SK-N-SH (cell line): ENCODE data around the gene OR13G1. TPM values are rescaled to one million over a fixed set of nuclear protein-coding genes. Genes with fewer than 3 reads are reported as not detected.

Experiments used
- CTCF ChIA-PET: fragments of 300-600, 350-600 bp; formaldehyde crosslinking; extraction: SDS; loops from one replicate; lab custom pipeline; 2021; lab: Yijun Ruan, JAX
- POLR2A ChIA-PET: fragments of 350-600 bp; sonication (Branson Sonifier 250); formaldehyde crosslinking; extraction: SDS; loops from one replicate; lab custom pipeline; 2020; ENCODE audit warnings: antibody characterized with exemption, inconsistent platforms; lab: Yijun Ruan, JAX
- DNase-seq: peaks from one replicate; pipeline ENCODE4 v3.0.0; 2012
- H2AFZ ChIP-seq: fragments of 200-600 bp; sonication (generic); 2 replicates; pipeline ENCODE4 v1.8.1; 2016; ENCODE audit warnings: antibody characterized with exemption, mild to moderate bottlenecking, low read depth
- H3F3A ChIP-seq: fragments of 200-600 bp; sonication (generic); replicated peaks from 2 replicates; pipeline ENCODE3; 2016; ENCODE audit warnings: antibody characterized with exemption, mild to moderate bottlenecking; ENCODE audit not compliant: insufficient read depth
- H3K27ac ChIP-seq, 2 experiments: fragments of 200-500 bp in 1 of 2; fragments of 200-600 bp in 1 of 2; sonication (Bioruptor generic) in 1 of 2; sonication (generic), shearing (Covaris generic) in 1 of 2; 2 replicates each; pipeline versions ENCODE4 v1.5.1 to v1.6.1; 2014 to 2016; ENCODE audit warnings: low read depth in 2 of 2, inconsistent platforms in 1 of 2, low read length in 1 of 2, mild to moderate bottlenecking in 1 of 2, mixed read lengths in 1 of 2
- H3K27me3 ChIP-seq: fragments of 200-600 bp; sonication (generic), shearing (Covaris generic); 2 replicates; pipeline ENCODE4 v1.6.1; 2016; ENCODE audit warnings: mixed run types; ENCODE audit not compliant: insufficient read depth
- H3K36me3 ChIP-seq, 2 experiments: fragments of 200-500 bp in 1 of 2; fragments of 200-600 bp in 1 of 2; sonication (Bioruptor generic) in 1 of 2; sonication (generic) in 1 of 2; replicated peaks in 1 of 2; 2 replicates each; pipeline versions ENCODE3 to v1.5.1; 2014 to 2016; ENCODE audit warnings: low read length in 1 of 2, mild to moderate bottlenecking in 1 of 2; ENCODE audit not compliant: insufficient read depth in 2 of 2, control insufficient read depth in 1 of 2
- H3K4me1 ChIP-seq, 2 experiments: fragments of 200-500 bp in 1 of 2; fragments of 200-600 bp in 1 of 2; sonication (Bioruptor generic) in 1 of 2; sonication (generic), shearing (Covaris generic) in 1 of 2; 2 replicates each; pipeline versions ENCODE4 v1.5.1 to v1.6.1; 2014 to 2016; ENCODE audit warnings: low read depth in 1 of 2, low read length in 1 of 2, mixed run types in 1 of 2; ENCODE audit not compliant: insufficient read depth in 2 of 2, control insufficient read depth in 1 of 2
- H3K4me2 ChIP-seq: fragments of 200-600 bp; sonication (generic), shearing (Covaris generic); 2 replicates; pipeline ENCODE4 v1.6.1; 2017; ENCODE audit warnings: mixed run types
- H3K4me3 ChIP-seq, 2 experiments: fragments of 200-500 bp in 1 of 2; fragments of 200-600 bp in 1 of 2; sonication (Bioruptor generic) in 1 of 2; sonication (generic), shearing (Covaris generic) in 1 of 2; 2 replicates each; pipeline versions ENCODE4 v1.5.1 to v1.8.1; 2014 to 2016; ENCODE audit warnings: low read depth in 2 of 2, inconsistent platforms in 1 of 2, low read length in 1 of 2, mild to moderate bottlenecking in 1 of 2, mixed read lengths in 1 of 2, moderate library complexity in 1 of 2
- H3K79me2 ChIP-seq: fragments of 200-600 bp; sonication (generic); 2 replicates; pipeline ENCODE4 v1.8.1; 2017; ENCODE audit warnings: mild to moderate bottlenecking; ENCODE audit not compliant: insufficient read depth
- H3K9ac ChIP-seq: fragments of 200-600 bp; sonication (generic); 2 replicates; pipeline ENCODE4 v1.6.1; 2017; ENCODE audit warnings: mixed run types
- H3K9me2 ChIP-seq: fragments of 200-600 bp; sonication (generic); 2 replicates; pipeline ENCODE4 v1.6.1; 2017; ENCODE audit warnings: mixed run types
- H3K9me3 ChIP-seq: fragments of 200-600 bp; sonication (generic); 2 replicates; pipeline ENCODE4 v1.6.1; 2017; ENCODE audit warnings: mixed run types, mild to moderate bottlenecking, moderate library complexity
- H4K20me1 ChIP-seq: fragments of 200-600 bp; sonication (generic); 2 replicates; pipeline ENCODE4 v1.6.1; 2017; ENCODE audit warnings: mild to moderate bottlenecking, mixed run types; ENCODE audit not compliant: insufficient read depth
- CTCF ChIP-seq: fragments of 200-600 bp; sonication (generic); IDR thresholded peaks from 2 replicates; pipeline ENCODE4 v1.6.1; 2017; ENCODE audit warnings: antibody characterized with exemption, mild to moderate bottlenecking, moderate library complexity
- ELF1 ChIP-seq: IDR thresholded peaks from 2 replicates; pipeline ENCODE4 v1.4.0; 2012
- EZH2phosphoT487 ChIP-seq: fragments of 200-600 bp; sonication (generic); IDR thresholded peaks from 2 replicates; pipeline ENCODE4 v1.6.1; 2017; ENCODE audit warnings: low read depth, mixed run types, mild to moderate bottlenecking, antibody characterized with exemption, moderate library complexity, borderline replicate concordance
- FOXJ3 ChIP-seq: sonication (generic); formaldehyde crosslinking; IDR thresholded peaks from 2 replicates; pipeline ENCODE4 v1.5.1; 2020; ENCODE audit warnings: mild to moderate bottlenecking, missing genetic modification reagents
- GATA2 ChIP-seq: sonication (generic); formaldehyde crosslinking; IDR thresholded peaks from 2 replicates; pipeline ENCODE4 v1.5.0; 2020; ENCODE audit warnings: mild to moderate bottlenecking, missing genetic modification reagents
- IRF3 ChIP-seq: fragments of 150-350 bp; IDR thresholded peaks from 2 replicates; pipeline ENCODE4 v1.6.1; 2016; ENCODE audit warnings: mild to moderate bottlenecking, low read depth, low read length
- JUND ChIP-seq: IDR thresholded peaks from 2 replicates; pipeline ENCODE4 v1.4.0; 2012
- MXI1 ChIP-seq: IDR thresholded peaks from 2 replicates; pipeline ENCODE4 v1.6.1; 2012; ENCODE audit warnings: mild to moderate bottlenecking, low read depth, low read length, improper control_type of control experiment
- NRF1 ChIP-seq: IDR thresholded peaks from 2 replicates; pipeline ENCODE4 v1.6.1; 2012; ENCODE audit warnings: low read depth, mild to moderate bottlenecking, low read length
- POLR2AphosphoS5 ChIP-seq: IDR thresholded peaks from 2 replicates; pipeline ENCODE4 v1.6.1; 2012; ENCODE audit warnings: low read depth, low read length
- RAD21 ChIP-seq: IDR thresholded peaks from 2 replicates; pipeline ENCODE4 v1.6.1; 2012; ENCODE audit warnings: mild to moderate bottlenecking, low read length
- RCOR1 ChIP-seq: fragments of 150-350 bp; IDR thresholded peaks from 2 replicates; pipeline ENCODE4 v1.6.1; 2017; ENCODE audit warnings: antibody characterized with exemption, low read length
- REST ChIP-seq: IDR thresholded peaks from 2 replicates; pipeline ENCODE4 v1.6.1; 2012; ENCODE audit warnings: mild to moderate bottlenecking, low read depth, low read length, moderate library complexity
- RXRA ChIP-seq: IDR thresholded peaks from 2 replicates; pipeline ENCODE4 v1.4.0; 2012; ENCODE audit warnings: low read depth, mild to moderate bottlenecking, borderline replicate concordance
- TAF1 ChIP-seq: IDR thresholded peaks from 2 replicates; pipeline ENCODE4 v1.6.1; 2012; ENCODE audit warnings: low read depth, mild to moderate bottlenecking, low read length, moderate library complexity, borderline replicate concordance
- TEAD4 ChIP-seq: IDR thresholded peaks from 2 replicates; pipeline ENCODE4 v1.4.0; 2012; ENCODE audit warnings: mild to moderate bottlenecking, borderline replicate concordance; ENCODE audit not compliant: insufficient read depth
- USF2 ChIP-seq: fragments of 150-350 bp; IDR thresholded peaks from 2 replicates; pipeline ENCODE4 v1.6.1; 2017; ENCODE audit warnings: antibody characterized with exemption, low read length, low read depth, borderline replicate concordance
- YY1 ChIP-seq: IDR thresholded peaks from 2 replicates; pipeline ENCODE4 v1.4.0; 2012; ENCODE audit warnings: low read depth, mild to moderate bottlenecking
- ZBTB33 ChIP-seq: IDR thresholded peaks from 2 replicates; pipeline ENCODE4 v1.4.0; 2012; ENCODE audit warnings: low read depth, borderline replicate concordance
- WGBS: methylation state at CpG from one replicate; pipeline ENCODE4 v1.1.6; 2017; ENCODE audit warnings: low lambda C conversion rate; 5-methylcytosine and 5-hydroxymethylcytosine counted together
- polyA plus RNA-seq, 3 experiments: library from polyadenylated mRNA; depleted of rRNA; stranded (reverse); fragments of >200 nt; gene quantifications; 2 replicates each; pipeline ENCODE4 v1.2.3, GENCODE V29; 2012

Gene OR13G1
- polyA plus RNA-seq, 1 of the 3 experiments (the other 2 are of a cell fraction), result not detected

- no peak for TF ChIP-seq USF2
Observed at GRCh38 chr1:247681288-247681897, 1.9 kb upstream of the OR13G1 start (continued).

GRCh38 chr1:247680171-247680570 lies 632 bp upstream of the OR13G1 start:
- no peak for TF ChIP-seq TAF1
- no peak for TF ChIP-seq ZBTB33
- TF ChIP-seq RAD21, result no peak
- no peak for TF ChIP-seq NRF1
- TF ChIP-seq POLR2AphosphoS5, result no peak
- no peak for TF ChIP-seq MXI1
- no peak for TF ChIP-seq EZH2phosphoT487
- TF ChIP-seq IRF3, result no peak
- no peak for TF ChIP-seq RCOR1
- no peak for TF ChIP-seq ELF1
- no peak for TF ChIP-seq FOXJ3 (CRISPR knock-in tag)
- TF ChIP-seq TEAD4, result no peak
- TF ChIP-seq CTCF, result no peak
- TF ChIP-seq GATA2 (CRISPR knock-in tag), result no peak
- TF ChIP-seq RXRA, result no peak
- no peak for TF ChIP-seq USF2
- no peak for TF ChIP-seq YY1
- TF ChIP-seq REST, result no peak
- TF ChIP-seq JUND, result no peak

More at GRCh38 chr1:247680171-247680570, 632 bp upstream of the OR13G1 start:
- no peak overlapping the region for H3K9ac ChIP-seq
- H3K9me2 ChIP-seq, result no peaks in the 10 kb centered on the region
- no peaks in the 10 kb centered on the region for H3K4me1 ChIP-seq
- H3K4me2 ChIP-seq, result no peak overlapping the region
- H3K4me3 ChIP-seq, result no peak overlapping the region
- CTCF ChIA-PET, result interaction anchor here (1.0 to 1.8 kb wide), 3 partner anchors 13 to 64 kb away, joined by 3 to 4 read pairs (median 4); no protein-coding TSS in a partner anchor
- H3K9me3 ChIP-seq, result no peaks in the 10 kb centered on the region
- H2AFZ ChIP-seq, result no peak overlapping the region
- H3K79me2 ChIP-seq, result no peaks in the 10 kb centered on the region
- no peaks in the 10 kb centered on the region for H3K36me3 ChIP-seq
- H4K20me1 ChIP-seq, result no peaks in the 10 kb centered on the region
- no peaks in the 10 kb centered on the region for H3K27me3 ChIP-seq
- H3K27ac ChIP-seq, result no peak overlapping the region
- 7% methylated on average over 4 of the region's 4 CpGs for WGBS
- H3F3A ChIP-seq, result no peaks in the 10 kb centered on the region
- no peak for DNase-seq
- POLR2A ChIA-PET, result no interaction called here
